Spleen (tissue), 11 donors: ENCODE data around the gene SESTD1. TPM values are rescaled to one million over a fixed set of nuclear protein-coding genes. Genes with fewer than 3 reads are reported as not detected.

Experiments used
- DNase-seq: peaks from one replicate; pipeline ENCODE4 v3.0.0-alpha.2; 2020
- H3K27ac ChIP-seq, 8 donors: fragments of 200-600 bp; sonication (generic) in 7 of 8; 1 replicate in 4 of 8; 2 replicates in 4 of 8; pipeline versions ENCODE4 v1.5.0 to v1.8.0; 2016 to 2021; ENCODE audit warnings: inconsistent platforms in 4 of 8, mild to moderate bottlenecking in 4 of 8, moderate library complexity in 1 of 8
- H3K27me3 ChIP-seq, 7 donors: fragments of 200-600 bp; sonication (generic) in 6 of 7; replicated peaks in 1 of 7; 1 replicate in 4 of 7; 2 replicates in 3 of 7; pipeline versions ENCODE4 v1.5.0 to v1.8.0; 2016 to 2021; ENCODE audit warnings: inconsistent platforms in 3 of 7, mild to moderate bottlenecking in 1 of 7
- H3K36me3 ChIP-seq, 6 donors: fragments of 200-600 bp; sonication (generic) in 5 of 6; 1 replicate in 4 of 6; 2 replicates in 2 of 6; pipeline versions ENCODE4 v1.5.0 to v1.8.0; 2016 to 2021; ENCODE audit warnings: inconsistent platforms in 2 of 6
- H3K4me1 ChIP-seq, 6 donors: fragments of 200-600 bp; sonication (generic) in 5 of 6; 1 replicate in 3 of 6; 2 replicates in 3 of 6; pipeline versions ENCODE4 v1.5.0 to v1.8.0; 2016 to 2021; ENCODE audit warnings: inconsistent platforms in 3 of 6
- H3K4me3 ChIP-seq, 8 donors: fragments of 200-600 bp; sonication (generic) in 7 of 8; 1 replicate in 4 of 8; 2 replicates in 4 of 8; pipeline versions ENCODE4 v1.5.0 to v1.8.0; 2016 to 2021; ENCODE audit warnings: inconsistent platforms in 4 of 8, mild to moderate bottlenecking in 4 of 8, moderate library complexity in 2 of 8
- H3K9me3 ChIP-seq, 8 donors: fragments of 200-600 bp; sonication (generic) in 7 of 8; 1 replicate in 4 of 8; 2 replicates in 4 of 8; pipeline versions ENCODE4 v1.5.0 to v1.8.0; 2016 to 2021; ENCODE audit warnings: inconsistent platforms in 4 of 8
- CTCF ChIP-seq, 11 experiments: fragments of 200-600 bp in 7 of 11; fragments of 450-650 bp in 4 of 11; sonication (generic) in 4 of 11; IDR thresholded peaks in 8 of 11; conservative IDR thresholded peaks in 3 of 11; 1 replicate in 7 of 11; 2 replicates in 4 of 11; pipeline versions ENCODE4 v1.4.0 to v1.8.0; 2016 to 2021; ENCODE audit warnings: antibody characterized with exemption in 11 of 11, inconsistent platforms in 4 of 11, mild to moderate bottlenecking in 1 of 11
- POLR2A ChIP-seq, 3 donors: fragments of 450-650 bp; IDR thresholded peaks; one replicate each; pipeline ENCODE4 v1.5.1; 2017; ENCODE audit warnings: antibody characterized with exemption in 3 of 3, mild to moderate bottlenecking in 1 of 3
- POLR2AphosphoS5 ChIP-seq, 3 donors: sonication (generic); formaldehyde crosslinking; IDR thresholded peaks; one replicate each; pipeline ENCODE4 v1.5.1; 2017; ENCODE audit warnings: antibody characterized with exemption in 3 of 3
- WGBS, 5 donors: extraction: QIAGEN DNeasy Blood & Tissue Kit in 3 of 5; methylation state at CpG; one replicate each; pipeline versions ENCODE4 v1.1.5 to v1.1.7; 2013 to 2018; 5-methylcytosine and 5-hydroxymethylcytosine counted together
- intact Hi-C: fragments of 100-400 bp; cut with DNase I; formaldehyde crosslinking; loops from one replicate; pipeline ENCODE4 v1.15.0; 2023; ENCODE audit warnings: low total_unique reads
- polyA plus RNA-seq, 3 donors: library from polyadenylated mRNA; stranded (reverse); fragments of 200-250 nt; gene quantifications; one replicate each; pipeline ENCODE4 v1.2.1, GENCODE V29; 2013
- total RNA-seq, 7 donors: library from RNA; depleted of rRNA in 3 of 7; stranded (reverse); fragments of >200 nt in 3 of 7; fragmentation: NEBNext Ultra II Directional in 4 of 7; extraction: Animal tissue kit (Norgen Biotek cat#: 25700) in 4 of 7; gene quantifications; one replicate each; pipeline versions ENCODE4 v1.1.0 to v1.2.1, GENCODE V29; 2016 to 2021
- donor health status: healthy with polysubstance abuse.
- donor health status: DM: no; HTN: no; CAD: no; lungs with moderate emphysema.
- donor health status: DM: no; HTN: no; CAD: no.
- donor health status: Bipolar disorder and iron deficiency.
- donor health status: healthy.
- donor health status: DM: no; HTN: no; CAD: no.
- donor health status: DM: yes; HTN: yes; CAD: no.

Gene SESTD1
- total and polyA plus RNA-seq, 10 donors = 5.5 to 51.7 (median 24.1) TPM

- WGBS, 5 donors = 79 to 90% (median 82%) methylated on average over 4 of the region's 4 CpGs
- Histone ChIP-seq H3K9me3 (peaks cover 0 to 10% (median 0%) of the 10 kb centered on the region in 8 donors), H3K27ac (no peak overlapping the region), H3K4me1 (no peaks in the 10 kb centered on the region), H3K36me3 (no peaks in the 10 kb centered on the region), H3K27me3 (no peaks in the 10 kb centered on the region), H3K4me3 (no peak overlapping the region)
- TF ChIP-seq POLR2AphosphoS5 (IDR thresholded peaks at IDR 0.05) (no peak), POLR2A (IDR thresholded peaks at IDR 0.05) (no peak), CTCF (IDR thresholded peaks at IDR 0.05 in 8 of 11, conservative IDR thresholded peaks at IDR 0.05 in 3 of 11) (no peak)
- no peak for DNase-seq
- intact Hi-C loops = no loop called here
Measured at GRCh38 chr2:179302149-179302548, 37.5 kb upstream of the SESTD1 start.

GRCh38 chr2:179298666-179299065, 34.0 kb upstream of the SESTD1 start:
- WGBS, 5 donors = 79 to 89% (median 85%) methylated on average over 5 of the region's 5 CpGs
- Histone ChIP-seq H3K4me1 (no peaks in the 10 kb centered on the region), H3K9me3 (peaks cover 0 to 10% (median 0%) of the 10 kb centered on the region in 8 donors), H3K36me3 (no peaks in the 10 kb centered on the region), H3K4me3 (no peak overlapping the region), H3K27ac (no peak overlapping the region), H3K27me3 (no peaks in the 10 kb centered on the region)
- intact Hi-C loops = no loop called here
- no peak for DNase-seq
- no peak for TF ChIP-seq CTCF (IDR thresholded peaks at IDR 0.05 in 8 of 11, conservative IDR thresholded peaks at IDR 0.05 in 3 of 11)
- no peak for TF ChIP-seq POLR2A (IDR thresholded peaks at IDR 0.05)
- TF ChIP-seq POLR2AphosphoS5 (IDR thresholded peaks at IDR 0.05) = no peak

- 88 to 97% (median 93%) methylated on average over 2 of the region's 2 CpGs for WGBS, 5 donors
- H3K36me3 ChIP-seq = no peaks in the 10 kb centered on the region
- H3K9me3 ChIP-seq = peaks cover 0 to 10% (median 0%) of the 10 kb centered on the region in 8 donors
- H3K4me1 ChIP-seq = no peaks in the 10 kb centered on the region
- H3K27ac ChIP-seq = no peak overlapping the region
- intact Hi-C loops = no loop called here
- H3K27me3 ChIP-seq = no peaks in the 10 kb centered on the region
- no peak overlapping the region for H3K4me3 ChIP-seq
- DNase-seq = no peak
- TF ChIP-seq CTCF (IDR thresholded peaks at IDR 0.05 in 8 of 11, conservative IDR thresholded peaks at IDR 0.05 in 3 of 11) (no peak), POLR2AphosphoS5 (IDR thresholded peaks at IDR 0.05) (no peak), POLR2A (IDR thresholded peaks at IDR 0.05) (no peak)
Measured at GRCh38 chr2:179297927-179298326, 33.3 kb upstream of the SESTD1 start.

GRCh38 chr2:179290329-179290728, 25.7 kb upstream of the SESTD1 start:
- Histone ChIP-seq H3K27me3 (no peaks in the 10 kb centered on the region), H3K4me3 (no peak overlapping the region), H3K36me3 (no peaks in the 10 kb centered on the region), H3K4me1 (no peaks in the 10 kb centered on the region), H3K9me3 (no peaks in the 10 kb centered on the region), H3K27ac (no peak overlapping the region)
- intact Hi-C loops = no loop called here
- DNase-seq = no peak
- 94 to 100% (median 95%) methylated on average over 1 of the region's 1 CpG for WGBS, 5 donors
- no peak for TF ChIP-seq CTCF (IDR thresholded peaks at IDR 0.05 in 8 of 11, conservative IDR thresholded peaks at IDR 0.05 in 3 of 11)
- TF ChIP-seq POLR2AphosphoS5 (IDR thresholded peaks at IDR 0.05) = no peak
- TF ChIP-seq POLR2A (IDR thresholded peaks at IDR 0.05) = no peak
